Stomach (tissue), 9 donors: ENCODE data around the gene KLHL30. TPM values are rescaled to one million over a fixed set of nuclear protein-coding genes. Genes with fewer than 3 reads are reported as not detected.
A peak's percentile ranks its signal among the peaks of the same experiment; 100 is the strongest.

ENCODE experiments used
- DNase-seq, 2 donors: peaks; one replicate each; pipeline versions ENCODE4 v3.0.0 to v3.0.0-alpha.2; 2013 to 2019
- H3K27ac ChIP-seq, 5 donors: fragments of 200-600 bp in 4 of 5; sonication (generic) in 4 of 5; one replicate each; pipeline ENCODE4 v1.5.1; 2013 to 2019; ENCODE audit warnings: mild to moderate bottlenecking in 1 of 5, moderate library complexity in 1 of 5
- H3K27me3 ChIP-seq, 3 donors: fragments of 200-600 bp; sonication (generic); one replicate each; pipeline ENCODE4 v1.5.1; 2017 to 2019; ENCODE audit warnings: mixed run types in 1 of 3
- H3K36me3 ChIP-seq, 4 donors: fragments of 200-600 bp; sonication (generic); 1 replicate in 3 of 4; 2 replicates in 1 of 4; pipeline ENCODE4 v1.5.1; 2016 to 2019
- H3K4me1 ChIP-seq, 4 donors: fragments of 200-600 bp; sonication (generic); one replicate each; pipeline ENCODE4 v1.5.1; 2016 to 2019
- H3K4me3 ChIP-seq, 4 donors: fragments of 200-600 bp; sonication (generic) in 3 of 4; one replicate each; pipeline ENCODE4 v1.5.1; 2016 to 2019; ENCODE audit warnings: mild to moderate bottlenecking in 1 of 4
- H3K9me3 ChIP-seq, 4 donors: fragments of 200-600 bp; sonication (generic); one replicate each; pipeline ENCODE4 v1.5.1; 2016 to 2019
- CTCF ChIP-seq, 7 experiments: fragments of 450-650 bp in 4 of 7; fragments of 200-600 bp in 3 of 7; sonication (generic) in 3 of 7; IDR thresholded peaks; one replicate each; pipeline ENCODE4 v1.5.1; 2016 to 2019; ENCODE audit warnings: antibody characterized with exemption in 7 of 7, control low read depth in 2 of 7, mild to moderate bottlenecking in 1 of 7
- EP300 ChIP-seq: sonication (generic); formaldehyde crosslinking; IDR thresholded peaks from one replicate; pipeline ENCODE4 v1.6.1; 2017; ENCODE audit warnings: antibody characterized with exemption
- POLR2A ChIP-seq, 4 donors: fragments of 450-650 bp; IDR thresholded peaks; one replicate each; pipeline ENCODE4 v1.6.1; 2016; ENCODE audit warnings: antibody characterized with exemption in 4 of 4, control low read depth in 2 of 4, mild to moderate bottlenecking in 1 of 4, moderate library complexity in 1 of 4
- POLR2AphosphoS5 ChIP-seq, 3 donors: sonication (generic); formaldehyde crosslinking; IDR thresholded peaks; one replicate each; pipeline ENCODE4 v1.6.1; 2016; ENCODE audit warnings: antibody characterized with exemption in 3 of 3
- WGBS, 5 donors: extraction: QIAGEN DNeasy Blood & Tissue Kit in 3 of 5; methylation state at CpG; one replicate each; pipeline versions ENCODE4 v1.1.5 to v1.1.7; 2013 to 2018; 5-methylcytosine and 5-hydroxymethylcytosine counted together
- intact Hi-C: fragments of 100-400 bp; cut with DNase I; formaldehyde crosslinking; loops from one replicate; pipeline ENCODE4 v1.15.1; 2023; ENCODE audit warnings: low total_unique reads
- polyA plus RNA-seq, 3 donors: library from polyadenylated mRNA; stranded (reverse); fragments of 200-250 nt; gene quantifications; one replicate each; pipeline ENCODE4 v1.2.3, GENCODE V29; 2013
- total RNA-seq, 5 donors: library from RNA; depleted of rRNA; stranded (reverse); fragments of >200 nt; gene quantifications; one replicate each; pipeline versions ENCODE4 v1.1.0 to v1.2.3, GENCODE V29; 2014 to 2016
- donor health status: healthy with polysubstance abuse.
- donor health status: Bipolar disorder and iron deficiency.
- donor health status: healthy.

KLHL30 gene
- total and polyA plus RNA-seq, 8 donors = 0.06 to 1.7 (median 0.37) TPM; not detected in 2

GRCh38 chr2:238162251-238162845 is 23.9 kb downstream of the KLHL30 start:
- Histone ChIP-seq H3K4me1 (peaks cover 26 to 42% (median 36%) of the 10 kb centered on the region in 4 donors), H3K27ac (no peak overlapping the region), H3K4me3 (no peak overlapping the region), H3K9me3 (no peaks in the 10 kb centered on the region), H3K27me3 (peaks cover 5 to 78% (median 44%) of the 10 kb centered on the region in 3 donors), H3K36me3 (peaks cover 0 to 12% (median 5%) of the 10 kb centered on the region in 4 donors)
- peak in 1 of 2 donors; percentile 9 for DNase-seq
- WGBS, 5 donors = 78 to 89% (median 82%) methylated on average over 5 to 14 of the region's 14 CpGs
- TF ChIP-seq CTCF (IDR thresholded peaks at IDR 0.05) = no peak
- TF ChIP-seq POLR2A (IDR thresholded peaks at IDR 0.05) = no peak
- no peak for TF ChIP-seq POLR2AphosphoS5 (IDR thresholded peaks at IDR 0.05)
- TF ChIP-seq EP300 = no peak
- intact Hi-C loops = no loop called here

DNA sequence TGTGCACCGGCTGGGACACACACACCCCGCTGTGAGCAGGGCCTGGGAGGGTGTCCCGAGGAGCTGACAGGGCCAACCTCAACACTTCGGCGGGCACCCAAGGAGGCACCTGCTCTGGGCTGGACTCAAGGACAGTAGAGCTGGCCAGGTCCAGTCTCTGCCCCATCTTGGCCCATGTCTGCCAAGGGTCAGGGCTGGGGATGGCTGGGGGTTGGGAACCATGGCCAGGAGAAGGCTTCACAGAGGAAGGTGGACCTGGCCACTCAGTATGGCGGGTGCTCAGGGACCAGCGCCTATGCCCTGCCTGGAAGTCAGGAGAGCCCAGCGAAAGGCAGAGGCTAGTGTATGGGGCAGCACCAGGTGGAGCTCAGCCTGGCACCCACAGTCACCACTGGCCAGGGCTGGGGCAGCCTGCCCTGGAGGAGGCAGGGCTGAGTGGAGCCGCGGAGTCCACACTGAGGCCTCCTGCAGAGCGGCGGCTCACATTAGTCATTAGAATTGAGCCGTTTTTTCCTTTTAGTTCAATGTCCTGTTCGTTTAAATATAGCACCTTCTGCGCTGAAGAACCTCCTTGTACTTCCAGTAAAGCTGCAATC is 24.5 kb downstream of the KLHL30 start:
- H3K4me3 ChIP-seq = no peak overlapping the region
- WGBS, 5 donors = 39 to 65% (median 57%) methylated on average over 9 to 15 of the region's 15 CpGs
- DNase-seq = peak in 1 of 2 donors; percentile 11
- H3K4me1 ChIP-seq = peaks cover 24 to 39% (median 32%) of the 10 kb centered on the region in 4 donors
- no peak for TF ChIP-seq POLR2AphosphoS5 (IDR thresholded peaks at IDR 0.05)
- intact Hi-C loops = no loop called here
- peaks cover 1 to 18% (median 11%) of the 10 kb centered on the region in 4 donors for H3K36me3 ChIP-seq
- no peak overlapping the region for H3K27ac ChIP-seq
- no peaks in the 10 kb centered on the region for H3K9me3 ChIP-seq
- peaks cover 5 to 72% (median 44%) of the 10 kb centered on the region in 3 donors for H3K27me3 ChIP-seq

DNA sequence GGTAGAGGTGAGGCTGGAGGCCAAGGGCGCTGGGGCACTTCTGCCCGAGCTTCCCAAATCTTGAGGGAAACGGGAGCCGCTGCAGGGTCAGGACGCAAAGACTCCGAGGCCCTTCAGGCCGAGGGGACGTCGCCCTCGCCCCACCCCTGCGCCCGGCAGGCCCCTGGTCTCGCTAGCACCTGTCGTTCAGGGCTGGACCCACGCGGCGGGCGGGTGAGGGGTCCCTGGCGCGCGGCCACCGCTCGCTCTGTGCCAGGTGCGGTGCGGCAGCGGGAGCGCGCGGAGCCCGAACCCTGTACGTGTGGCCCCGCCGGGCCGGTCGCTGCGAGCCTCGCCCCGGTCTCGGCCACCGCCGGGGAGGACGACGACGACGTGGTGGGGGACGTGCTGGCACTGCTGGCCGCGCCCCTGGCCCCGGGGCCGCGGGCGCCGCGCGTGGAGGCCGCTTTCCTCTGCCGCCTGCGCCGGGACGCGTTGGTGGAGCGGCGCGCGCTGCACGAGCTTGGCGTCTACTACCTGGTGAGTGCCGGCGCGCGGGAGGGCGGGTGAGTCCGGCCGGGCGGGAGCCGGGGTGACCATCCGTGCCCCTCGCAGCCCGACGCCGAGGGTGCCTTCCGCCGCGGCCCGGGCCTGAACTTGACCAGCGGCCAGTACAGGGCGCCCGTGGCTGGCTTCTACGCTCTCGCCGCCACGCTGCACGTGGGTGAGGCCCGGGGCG is 25.2 kb downstream of the KLHL30 start:
- Histone ChIP-seq H3K27me3 (peaks cover 5 to 65% (median 39%) of the 10 kb centered on the region in 3 donors), H3K4me3 (peak overlapping the region; percentile 5 to 38 (median 15)), H3K27ac (no peak overlapping the region), H3K4me1 (peaks cover 17 to 39% (median 26%) of the 10 kb centered on the region in 4 donors), H3K36me3 (peaks cover 6 to 25% (median 17%) of the 10 kb centered on the region in 4 donors), H3K9me3 (no peaks in the 10 kb centered on the region)
- intact Hi-C loops = no loop called here
- DNase-seq = peak in 1 of 2 donors; percentile 56
- TF ChIP-seq EP300 = no peak
- TF ChIP-seq POLR2A (IDR thresholded peaks at IDR 0.05) = no peak
- TF ChIP-seq CTCF (IDR thresholded peaks at IDR 0.05) = no peak
- no peak for TF ChIP-seq POLR2AphosphoS5 (IDR thresholded peaks at IDR 0.05)
- 2 to 4% (median 3%) methylated on average over 24 to 94 of the region's 95 CpGs for WGBS, 5 donors

GRCh38 chr2:238164906-238165287 is 26.4 kb downstream of the KLHL30 start:
- no peak for TF ChIP-seq EP300
- no peak for TF ChIP-seq POLR2A (IDR thresholded peaks at IDR 0.05)
- TF ChIP-seq CTCF (IDR thresholded peaks at IDR 0.05) = no peak
- no peak for TF ChIP-seq POLR2AphosphoS5 (IDR thresholded peaks at IDR 0.05)
- H3K4me3 ChIP-seq = no peak overlapping the region
- no peaks in the 10 kb centered on the region for H3K9me3 ChIP-seq
- peak in 1 of 2 donors; percentile 19 for DNase-seq
- peaks cover 21 to 40% (median 29%) of the 10 kb centered on the region in 4 donors for H3K4me1 ChIP-seq
- 85 to 94% (median 92%) methylated on average over 8 of the region's 8 CpGs for WGBS, 5 donors
- H3K36me3 ChIP-seq = peaks cover 6 to 34% (median 28%) of the 10 kb centered on the region in 4 donors
- intact Hi-C loops = no loop called here
- H3K27me3 ChIP-seq = peaks cover 3 to 54% (median 29%) of the 10 kb centered on the region in 3 donors
- H3K27ac ChIP-seq = no peak overlapping the region
